HepG2 (cell line): Measurements from ENCODE around the gene STUB1. TPM values are rescaled to one million over a fixed set of nuclear protein-coding genes. Genes with fewer than 3 reads are reported as not detected.

Source experiments
- ARNT2 ChIP-seq: sonication (generic); formaldehyde crosslinking; IDR thresholded peaks from 2 replicates; pipeline ENCODE4 v1.8.0; 2022; ENCODE audit warnings: mild to moderate bottlenecking, low read depth, missing genetic modification reagents, moderate library complexity
- DBP ChIP-seq: sonication (generic); formaldehyde crosslinking; IDR thresholded peaks from 2 replicates; pipeline ENCODE4 v1.4.0; 2020; ENCODE audit warnings: missing genetic modification reagents; ENCODE audit errors: not compliant biosample characterization
- MAF1 ChIP-seq: sonication (generic); formaldehyde crosslinking; IDR thresholded peaks from 2 replicates; pipeline ENCODE4 v1.5.0; 2020; ENCODE audit warnings: missing genetic modification reagents, borderline replicate concordance
- MAFK ChIP-seq, 2 experiments: IDR thresholded peaks in 1 of 2; conservative IDR thresholded peaks in 1 of 2; 2 replicates each; pipeline ENCODE4 v1.6.1; 2011; ENCODE audit warnings: improper control_type of control experiment in 2 of 2, low read length in 2 of 2
- MTERF4 ChIP-seq: sonication (generic); formaldehyde crosslinking; IDR thresholded peaks from 2 replicates; pipeline ENCODE4 v1.8.0; 2023; ENCODE audit warnings: mild to moderate bottlenecking, missing genetic modification reagents
- NFAT5 ChIP-seq: sonication (generic); formaldehyde crosslinking; IDR thresholded peaks from 2 replicates; pipeline ENCODE4 v1.4.0; 2020; ENCODE audit warnings: missing genetic modification reagents
- ZBED4 ChIP-seq: sonication (generic); formaldehyde crosslinking; IDR thresholded peaks from 2 replicates; pipeline ENCODE4 v1.4.0; 2020; ENCODE audit warnings: missing genetic modification reagents, borderline replicate concordance
- ZC3H4 ChIP-seq: sonication (generic); formaldehyde crosslinking; IDR thresholded peaks from 2 replicates; pipeline ENCODE4 v1.4.0; 2020; ENCODE audit warnings: missing genetic modification reagents, borderline replicate concordance
- ZFX ChIP-seq: sonication (generic); formaldehyde crosslinking; IDR thresholded peaks from 2 replicates; pipeline ENCODE4 v1.4.0; 2020; ENCODE audit warnings: mild to moderate bottlenecking, low read depth, missing genetic modification reagents, moderate library complexity
- ZNF337 ChIP-seq: sonication (generic); formaldehyde crosslinking; IDR thresholded peaks from 2 replicates; pipeline ENCODE4 v1.5.1; 2020; ENCODE audit warnings: missing genetic modification reagents, low read depth, mild to moderate bottlenecking, borderline replicate concordance
- ZNF460 ChIP-seq: sonication (generic); formaldehyde crosslinking; IDR thresholded peaks from 2 replicates; pipeline ENCODE4 v1.5.1; 2020; ENCODE audit warnings: missing genetic modification reagents, mild to moderate bottlenecking, borderline replicate concordance
- ZNF788 ChIP-seq: sonication (generic); formaldehyde crosslinking; IDR thresholded peaks from 2 replicates; pipeline ENCODE4 v1.5.0; 2020; ENCODE audit warnings: mild to moderate bottlenecking, missing genetic modification reagents, borderline replicate concordance
- polyA plus RNA-seq, 8 experiments: library from polyadenylated mRNA; depleted of rRNA in 3 of 8; stranded (reverse) in 7 of 8; unstranded in 1 of 8; fragments of >200 nt; fragmentation: Illumina TruSeq in 4 of 8; extraction: Trizol in 4 of 8; gene quantifications; 2 replicates each; pipeline versions ENCODE4 v1.2.1 to v1.2.3, GENCODE V29; 2011 to 2016; ENCODE audit warnings: low read depth in 4 of 8, missing spikeins in 1 of 8, mixed read lengths in 1 of 8; ENCODE audit not compliant: insufficient read depth in 1 of 8
- total RNA-seq, 5 experiments: library from RNA; depleted of rRNA; stranded (reverse); fragments of >200 nt; fragmentation: Illumina TruSeq; extraction: Trizol; gene quantifications; 2 replicates each; pipeline ENCODE4 v1.2.3, GENCODE V29; 2016; ENCODE audit warnings: low read depth in 1 of 5

The STUB1 gene
- total and polyA plus RNA-seq, 2 of the 13 experiments (the other 11 are each of a cell fraction or from before 2014, with no cell fraction given) = 52.9 to 78.2 TPM

- no peak for TF ChIP-seq ZBED4 (CRISPR knock-in tag)
- no peak for TF ChIP-seq ZFX (CRISPR knock-in tag)
- no peak for TF ChIP-seq ZC3H4 (CRISPR knock-in tag)
- TF ChIP-seq ZNF788 (CRISPR knock-in tag) = no peak
- no peak for TF ChIP-seq ZNF337
- TF ChIP-seq MAFK (conservative IDR thresholded peaks at IDR 0.05 in 1 of 2, IDR thresholded peaks at IDR 0.05 in 1 of 2; ENCODE audit: low read length in 2 of 2) = no peak
- TF ChIP-seq ARNT2 = no peak
- no peak for TF ChIP-seq DBP
- no peak for TF ChIP-seq MTERF4 (CRISPR knock-in tag)
- no peak for TF ChIP-seq ZNF460 (CRISPR knock-in tag)
- no peak for TF ChIP-seq NFAT5 (CRISPR knock-in tag)
- no peak for TF ChIP-seq MAF1 (CRISPR knock-in tag)
Observed at GRCh38 chr16:703406-703805, 23.2 kb downstream of the STUB1 start (continued).
